Transverse colon (tissue), 4 donors: ENCODE data around the gene PVALB. TPM values are rescaled to one million over a fixed set of nuclear protein-coding genes. Genes with fewer than 3 reads are reported as not detected.
A peak's percentile ranks its signal among the peaks of the same experiment; 100 is the strongest.

Experiments
- DNase-seq: peaks from one replicate; pipeline ENCODE4 v3.0.0-alpha.2; 2019
- H3K27ac ChIP-seq, 4 donors: fragments of 200-600 bp; sonication (generic); 2 replicates each; pipeline ENCODE4 v1.5.1; 2016 to 2018; ENCODE audit warnings: inconsistent platforms in 4 of 4
- H3K27me3 ChIP-seq: fragments of 200-600 bp; sonication (generic); 2 replicates; pipeline ENCODE4 v1.5.1; 2017; ENCODE audit warnings: inconsistent platforms
- H3K36me3 ChIP-seq, 4 donors: fragments of 200-600 bp; sonication (generic); 2 replicates each; pipeline ENCODE4 v1.5.1; 2017 to 2019; ENCODE audit warnings: inconsistent platforms in 4 of 4
- H3K4me1 ChIP-seq, 4 donors: fragments of 200-600 bp; sonication (generic); 2 replicates each; pipeline ENCODE4 v1.5.1; 2017 to 2020; ENCODE audit warnings: inconsistent platforms in 4 of 4
- H3K4me3 ChIP-seq, 4 donors: fragments of 200-600 bp; sonication (generic); 1 replicate in 1 of 4; 2 replicates in 3 of 4; pipeline versions ENCODE4 v1.5.1 to v1.6.1; 2017 to 2019; ENCODE audit warnings: inconsistent platforms in 4 of 4
- H3K9me3 ChIP-seq, 2 donors: fragments of 200-600 bp; sonication (generic); 2 replicates each; pipeline ENCODE4 v1.5.1; 2017 to 2019; ENCODE audit warnings: inconsistent platforms in 2 of 2
- EP300 ChIP-seq: sonication (generic); formaldehyde crosslinking; IDR thresholded peaks from one replicate; pipeline ENCODE4 v1.6.1; 2017; ENCODE audit warnings: antibody characterized with exemption, low read depth
- POLR2A ChIP-seq: fragments of 450-650 bp; IDR thresholded peaks from one replicate; pipeline ENCODE4 v1.6.1; 2016; ENCODE audit warnings: antibody characterized with exemption, mild to moderate bottlenecking, moderate library complexity
- POLR2AphosphoS5 ChIP-seq, 3 donors: sonication (generic); formaldehyde crosslinking; IDR thresholded peaks; one replicate each; pipeline ENCODE4 v1.6.1; 2016; ENCODE audit warnings: antibody characterized with exemption in 3 of 3
- WGBS, 2 donors: methylation state at CpG; one replicate each; pipeline ENCODE4 v1.1.5; 2018; ENCODE audit warnings: low coverage in 1 of 2; 5-methylcytosine and 5-hydroxymethylcytosine counted together
- in situ Hi-C, 4 donors: fragments of 200-750 bp; cut with MboI; loops; one replicate each; pipeline versions ENCODE4 v1.15.0 to v1.15.1; 2017; ENCODE audit warnings: low sequenced_read_pairs in 3 of 4, low pct_ligation_motif_present in 1 of 4, low pct_unique_long_range_greater_than_20kb in 1 of 4
- intact Hi-C: fragments of 100-400 bp; cut with DNase I; formaldehyde crosslinking; loops from one replicate; pipeline ENCODE4 v1.15.1; 2023; ENCODE audit warnings: low total_unique reads
- total RNA-seq, 4 donors: library from RNA; depleted of rRNA; stranded (reverse); fragments of >200 nt; gene quantifications; one replicate each; pipeline ENCODE4 v1.1.0, GENCODE V29; 2016
- TF ChIP-seq, protein P1 (sequence below), 5 experiments: fragments of 200-600 bp in 3 of 5; fragments of 450-650 bp in 2 of 5; sonication (generic) in 3 of 5; IDR thresholded peaks; 1 replicate in 2 of 5; 2 replicates in 3 of 5; pipeline ENCODE4 v1.5.1; 2016 to 2017; ENCODE audit warnings: antibody characterized with exemption in 5 of 5, inconsistent platforms in 3 of 5, mild to moderate bottlenecking in 2 of 5, moderate library complexity in 1 of 5

PVALB gene
- total RNA-seq, 4 donors from 2014 or later, result 2.7 TPM; not detected in 3

DNA sequence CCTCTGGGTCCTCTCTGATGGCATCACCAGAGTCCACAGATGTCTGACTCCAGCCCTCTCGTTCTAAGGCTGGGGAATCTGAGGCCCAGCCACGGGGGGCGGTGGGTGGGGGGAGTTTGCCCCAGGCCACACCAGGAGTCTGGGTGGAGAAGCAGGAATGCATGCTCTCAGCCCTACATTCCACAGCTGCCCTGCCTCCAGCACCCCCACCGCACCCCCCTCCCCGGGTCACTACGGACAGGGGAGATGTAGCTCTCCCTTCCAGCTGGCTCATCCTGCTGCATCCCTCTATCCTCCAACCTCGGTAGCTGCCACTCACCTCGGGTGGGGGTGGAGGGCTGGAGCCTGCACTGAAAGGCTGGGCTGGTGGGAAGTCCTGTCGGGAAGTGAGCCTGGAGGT lies 2.3 kb upstream of the PVALB start:
- H3K27me3 ChIP-seq, result peaks cover 71% of the 10 kb centered on the region

DNA sequence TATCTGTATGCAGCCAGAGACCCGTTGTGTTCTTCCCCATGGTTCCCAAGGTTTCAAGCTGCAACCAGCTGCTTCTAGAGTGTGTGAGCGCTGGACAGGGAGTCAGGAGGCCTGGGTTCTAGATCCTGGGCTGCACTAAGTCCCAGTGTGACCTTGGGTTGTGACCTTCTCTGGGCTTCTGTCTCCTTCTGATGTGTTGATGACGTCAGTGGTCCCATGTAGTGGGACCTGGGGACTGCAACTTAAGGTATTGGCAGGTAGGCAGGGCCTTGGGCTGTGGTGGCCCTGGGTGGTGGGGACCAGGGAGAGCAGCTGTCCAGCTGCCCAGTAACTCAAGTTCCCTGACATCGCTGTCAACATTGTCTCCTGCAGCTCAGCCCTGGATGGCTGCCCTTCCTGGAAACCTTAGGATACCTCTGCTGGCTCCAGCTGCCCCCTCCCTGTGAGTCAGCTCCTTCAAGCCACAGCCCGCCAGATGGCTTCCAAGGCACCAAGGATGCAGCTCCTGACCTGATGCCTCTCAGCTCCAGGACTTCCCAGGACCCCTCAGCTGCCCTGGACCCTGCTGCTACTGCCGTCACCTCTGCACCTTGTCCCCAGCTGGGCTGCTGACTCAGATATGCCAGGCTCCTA lies 1.3 kb upstream of the PVALB start:
- TF ChIP-seq, protein P1, sequence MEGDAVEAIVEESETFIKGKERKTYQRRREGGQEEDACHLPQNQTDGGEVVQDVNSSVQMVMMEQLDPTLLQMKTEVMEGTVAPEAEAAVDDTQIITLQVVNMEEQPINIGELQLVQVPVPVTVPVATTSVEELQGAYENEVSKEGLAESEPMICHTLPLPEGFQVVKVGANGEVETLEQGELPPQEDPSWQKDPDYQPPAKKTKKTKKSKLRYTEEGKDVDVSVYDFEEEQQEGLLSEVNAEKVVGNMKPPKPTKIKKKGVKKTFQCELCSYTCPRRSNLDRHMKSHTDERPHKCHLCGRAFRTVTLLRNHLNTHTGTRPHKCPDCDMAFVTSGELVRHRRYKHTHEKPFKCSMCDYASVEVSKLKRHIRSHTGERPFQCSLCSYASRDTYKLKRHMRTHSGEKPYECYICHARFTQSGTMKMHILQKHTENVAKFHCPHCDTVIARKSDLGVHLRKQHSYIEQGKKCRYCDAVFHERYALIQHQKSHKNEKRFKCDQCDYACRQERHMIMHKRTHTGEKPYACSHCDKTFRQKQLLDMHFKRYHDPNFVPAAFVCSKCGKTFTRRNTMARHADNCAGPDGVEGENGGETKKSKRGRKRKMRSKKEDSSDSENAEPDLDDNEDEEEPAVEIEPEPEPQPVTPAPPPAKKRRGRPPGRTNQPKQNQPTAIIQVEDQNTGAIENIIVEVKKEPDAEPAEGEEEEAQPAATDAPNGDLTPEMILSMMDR (IDR thresholded peaks at IDR 0.05), result no peak
- TF ChIP-seq EP300 (no peak), POLR2AphosphoS5 (IDR thresholded peaks at IDR 0.05) (no peak), POLR2A (no peak)
- H3K9me3 ChIP-seq, result no peaks in the 10 kb centered on the region
- DNase-seq, result no peak
- in situ Hi-C loops (no loop called here), intact Hi-C loops (no loop called here)
- no peak overlapping the region for H3K27ac ChIP-seq
- H3K27me3 ChIP-seq, result peaks cover 77% of the 10 kb centered on the region
- WGBS, 2 donors, result 69% methylated on average over 6 of the region's 6 CpGs; no CpG with 5 or more reads in 1 of the 2 donors
- H3K4me3 ChIP-seq, result no peak overlapping the region
- no peaks in the 10 kb centered on the region for H3K36me3 ChIP-seq
- peaks cover 0 to 12% (median 11%) of the 10 kb centered on the region in 4 donors for H3K4me1 ChIP-seq

More for the DNA sequence above, 2.3 kb upstream of the PVALB start:
- H3K9me3 ChIP-seq, result no peaks in the 10 kb centered on the region
- WGBS, 2 donors, result 36% methylated on average over 4 of the region's 9 CpGs; no CpG with 5 or more reads in 1 of the 2 donors
- intact Hi-C loops, result no loop called here
- TF ChIP-seq POLR2AphosphoS5 (IDR thresholded peaks at IDR 0.05) (no peak), EP300 (no peak), POLR2A (no peak)
- TF ChIP-seq, protein P1 (IDR thresholded peaks at IDR 0.05), result no peak
- in situ Hi-C loops, result no loop called here
- no peak overlapping the region for H3K27ac ChIP-seq
- H3K4me1 ChIP-seq, result peaks cover 0 to 12% (median 11%) of the 10 kb centered on the region in 4 donors
- H3K36me3 ChIP-seq, result no peaks in the 10 kb centered on the region
- no peak overlapping the region for H3K4me3 ChIP-seq
- DNase-seq, result no peak

DNA sequence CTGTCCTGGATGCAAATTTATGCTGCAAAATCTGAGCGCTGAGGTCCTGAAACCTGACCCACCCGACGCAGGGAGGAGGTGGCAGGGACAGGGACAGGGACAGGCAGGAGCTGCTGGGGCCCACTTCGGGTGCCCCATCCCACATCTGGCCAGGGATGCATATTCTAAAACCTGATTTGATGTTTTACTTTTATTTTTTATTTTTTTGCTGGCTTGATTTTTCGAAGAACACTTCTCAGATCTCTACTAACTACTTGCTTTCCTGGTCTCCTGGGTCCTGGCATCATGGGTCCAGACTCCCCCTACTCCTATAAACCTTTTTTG lies 652 bp upstream of the PVALB start:
- Histone ChIP-seq H3K27me3 (peaks cover 72% of the 10 kb centered on the region), H3K4me3 (no peak overlapping the region)
- in situ Hi-C loops, result no loop called here

DNA sequence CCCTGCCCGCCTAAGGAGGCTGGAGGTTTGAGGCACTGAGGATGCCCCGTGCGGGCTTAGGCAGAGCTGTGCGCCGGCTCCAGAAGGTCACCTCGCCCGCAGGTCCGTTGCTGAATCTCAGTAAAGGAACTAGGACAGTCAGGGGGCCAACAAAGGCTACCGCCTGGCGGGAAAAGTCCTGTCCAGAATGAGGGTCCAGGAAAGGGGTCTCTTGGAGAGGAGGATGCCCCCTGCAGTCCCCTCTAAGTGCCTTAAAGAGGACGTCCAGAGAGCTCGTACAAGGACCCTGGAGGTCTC lies 548 bp downstream of the PVALB start:
- WGBS, 2 donors, result 5% methylated on average over 10 of the region's 12 CpGs; no CpG with 5 or more reads in 1 of the 2 donors
- H3K4me3 ChIP-seq, result peak overlapping the region in 1 of 4 donors; percentile 40
- no peak for DNase-seq
- in situ Hi-C loops (no loop called here), intact Hi-C loops (no loop called here)
- no peaks in the 10 kb centered on the region for H3K9me3 ChIP-seq
- no peak overlapping the region for H3K27ac ChIP-seq
- no peaks in the 10 kb centered on the region for H3K36me3 ChIP-seq
- H3K27me3 ChIP-seq, result peaks cover 69% of the 10 kb centered on the region
- TF ChIP-seq POLR2AphosphoS5 (IDR thresholded peaks at IDR 0.05) (no peak), EP300 (no peak), POLR2A (no peak)
- TF ChIP-seq, protein P1 (IDR thresholded peaks at IDR 0.05), result no peak
- peaks cover 0 to 12% (median 11%) of the 10 kb centered on the region in 4 donors for H3K4me1 ChIP-seq

More for the DNA sequence above, 652 bp upstream of the PVALB start:
- 37 to 40% methylated on average over 3 to 5 of the region's 5 CpGs for WGBS, 2 donors
- Histone ChIP-seq H3K36me3 (no peaks in the 10 kb centered on the region), H3K27ac (no peak overlapping the region), H3K4me1 (peaks cover 0 to 12% (median 11%) of the 10 kb centered on the region in 4 donors), H3K9me3 (no peaks in the 10 kb centered on the region)
- intact Hi-C loops, result no loop called here
- DNase-seq, result no peak
- no peak for TF ChIP-seq POLR2AphosphoS5 (IDR thresholded peaks at IDR 0.05)
- TF ChIP-seq EP300, result no peak
- TF ChIP-seq, protein P1 (IDR thresholded peaks at IDR 0.05), result no peak
- TF ChIP-seq POLR2A, result no peak
